ENCODE data around the gene NDST1.
A peak's percentile ranks its signal among the peaks of the same experiment; 100 is the strongest.

The NDST1 gene

GRCh38 chr5:150525163-150525562, 17.2 kb downstream of the NDST1 start:
- no peak for DNase-seq

DNA sequence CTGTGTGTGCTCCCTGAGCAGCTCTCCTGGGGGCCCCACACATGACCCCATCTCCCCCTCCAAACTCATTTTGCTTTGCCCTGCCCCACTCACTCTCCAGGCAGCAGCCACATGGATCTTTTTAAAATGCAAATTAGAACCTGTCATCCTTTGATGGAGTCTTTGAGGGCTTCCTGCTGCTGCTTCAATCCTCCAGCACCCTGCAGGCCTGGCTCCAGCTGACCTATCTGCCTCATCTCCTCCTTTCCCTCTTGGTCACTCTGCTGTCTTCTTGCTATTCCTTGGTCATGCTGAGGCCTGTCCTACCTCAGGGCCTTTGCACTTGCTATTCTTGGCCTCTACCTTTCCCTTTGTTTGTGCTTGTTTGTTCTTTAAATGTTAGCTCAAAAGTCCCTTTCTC, 17.9 kb downstream of the NDST1 start:
- DNase-seq, result no peak

GRCh38 chr5:150527038-150527437, 19.1 kb downstream of the NDST1 start:
- no peak for DNase-seq

DNA sequence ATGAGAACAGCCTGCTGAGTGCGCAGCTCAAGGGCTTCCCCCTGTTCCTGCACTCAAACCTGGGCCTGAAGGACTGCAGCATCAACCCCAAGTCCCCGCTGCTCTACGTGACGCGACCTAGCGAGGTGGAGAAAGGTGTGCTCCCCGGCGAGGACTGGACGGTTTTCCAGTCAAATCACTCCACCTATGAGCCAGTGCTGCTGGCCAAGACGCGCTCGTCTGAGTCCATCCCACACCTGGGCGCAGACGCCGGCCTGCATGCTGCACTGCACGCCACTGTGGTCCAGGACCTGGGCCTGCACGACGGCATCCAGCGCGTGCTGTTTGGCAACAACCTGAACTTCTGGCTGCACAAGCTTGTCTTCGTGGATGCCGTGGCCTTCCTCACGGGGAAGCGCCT, 19.9 kb downstream of the NDST1 start:
- DNase-seq, result no peak

DNA sequence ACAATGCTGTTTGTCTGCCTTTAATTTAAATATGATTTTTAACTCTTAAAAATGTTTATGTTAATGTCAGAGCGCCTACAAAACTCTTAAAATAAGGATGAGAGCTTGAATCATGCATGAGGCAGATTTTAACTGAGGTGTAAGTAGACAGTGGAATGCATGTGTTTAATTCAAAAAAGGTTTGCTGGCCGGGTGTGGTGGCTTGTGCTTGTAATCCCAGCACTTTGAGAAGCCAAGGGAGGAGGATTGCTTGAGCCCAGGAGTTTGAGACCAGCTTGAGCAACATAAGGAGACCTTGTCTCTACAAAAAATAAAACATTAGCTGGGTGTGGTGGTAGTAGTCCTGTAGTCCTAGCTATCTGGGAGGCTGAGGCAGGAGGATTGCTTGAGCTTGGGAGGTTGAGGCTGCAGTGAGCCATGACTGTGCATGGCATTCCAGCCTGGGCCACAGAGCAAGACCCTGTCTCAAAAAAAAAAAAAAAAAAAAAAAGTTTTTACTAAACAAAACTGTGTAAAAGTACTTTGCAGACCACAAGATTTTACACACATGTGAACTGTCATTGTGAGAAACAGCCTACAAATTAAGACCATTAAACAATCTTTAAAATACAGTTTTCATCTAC, 21.1 kb downstream of the NDST1 start:
- no peak for DNase-seq

DNA sequence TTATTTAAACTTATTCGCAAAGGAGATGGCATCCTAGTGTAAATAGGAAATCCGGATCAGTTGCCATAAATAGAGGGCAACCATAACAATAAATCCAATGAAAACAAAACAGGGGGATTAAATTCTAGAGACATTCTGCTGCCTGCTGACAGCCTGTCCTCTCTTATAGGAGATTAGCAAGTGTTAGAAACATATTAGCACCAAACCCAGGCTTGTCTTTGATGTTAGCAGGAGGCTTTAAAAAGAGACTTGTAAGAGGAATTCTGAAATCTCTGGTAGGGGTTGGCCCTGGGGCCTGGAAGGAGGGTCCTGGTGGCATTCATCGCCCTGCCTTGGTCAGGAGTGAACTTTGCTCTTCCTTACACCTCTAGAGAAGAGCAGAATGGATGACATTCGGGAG, 21.6 kb downstream of the NDST1 start:
- no peak for DNase-seq

DNA sequence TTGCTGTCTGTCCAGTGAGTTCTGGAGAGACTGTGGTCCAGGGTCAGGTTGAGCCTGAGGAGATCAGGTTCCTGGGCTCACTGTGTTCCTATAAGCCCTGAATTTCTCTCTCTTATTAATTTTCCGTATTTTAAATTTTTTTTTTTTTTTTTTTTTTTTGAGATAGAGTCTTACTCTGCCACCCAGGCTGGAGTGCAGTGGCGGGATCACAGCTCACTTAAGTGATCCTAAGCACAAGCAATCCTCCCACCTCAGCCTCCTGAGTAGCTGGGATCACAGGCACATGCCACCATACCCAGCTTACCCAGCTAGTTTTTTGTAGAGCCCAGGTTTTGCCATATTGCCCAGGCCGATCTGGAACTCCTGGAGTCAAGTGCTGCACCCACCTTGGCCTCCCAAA, 22.5 kb downstream of the NDST1 start:
- no peak for DNase-seq

DNA sequence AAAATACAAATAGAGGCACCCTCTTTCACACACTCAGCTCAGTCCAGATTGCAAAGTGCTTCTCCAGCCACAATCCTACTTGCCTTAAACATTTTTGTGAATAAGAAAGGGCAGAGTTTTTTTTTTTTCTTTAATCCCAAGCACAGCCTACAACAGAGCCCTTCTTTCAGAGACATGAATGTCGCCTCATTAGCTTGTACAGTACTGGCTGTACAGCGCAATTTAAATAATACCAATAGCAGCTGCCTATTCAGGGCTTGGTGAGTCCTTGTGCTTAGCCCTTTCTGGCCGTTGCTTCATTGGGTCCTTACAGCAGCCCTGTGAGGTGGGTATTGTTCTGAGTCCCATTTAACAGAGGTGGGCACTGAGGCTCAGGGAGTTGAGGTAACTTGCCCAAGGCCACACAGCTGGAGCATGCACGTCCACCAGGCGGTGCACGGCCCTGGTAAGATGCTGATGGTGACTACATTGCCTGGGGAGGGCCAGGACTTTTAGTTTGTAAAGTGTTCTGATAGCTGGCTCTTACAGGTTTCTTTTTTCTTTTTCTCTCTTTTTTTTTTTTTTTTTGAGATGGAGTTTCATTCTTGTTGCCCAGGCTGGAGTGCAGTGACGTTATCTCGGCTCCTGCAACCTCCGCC, 23.1 kb downstream of the NDST1 start:
- no peak for DNase-seq

- DNase-seq, result no peak
These were observed 23.8 kb downstream of the NDST1 start for GRCh38 chr5:150531686-150532085.

DNA sequence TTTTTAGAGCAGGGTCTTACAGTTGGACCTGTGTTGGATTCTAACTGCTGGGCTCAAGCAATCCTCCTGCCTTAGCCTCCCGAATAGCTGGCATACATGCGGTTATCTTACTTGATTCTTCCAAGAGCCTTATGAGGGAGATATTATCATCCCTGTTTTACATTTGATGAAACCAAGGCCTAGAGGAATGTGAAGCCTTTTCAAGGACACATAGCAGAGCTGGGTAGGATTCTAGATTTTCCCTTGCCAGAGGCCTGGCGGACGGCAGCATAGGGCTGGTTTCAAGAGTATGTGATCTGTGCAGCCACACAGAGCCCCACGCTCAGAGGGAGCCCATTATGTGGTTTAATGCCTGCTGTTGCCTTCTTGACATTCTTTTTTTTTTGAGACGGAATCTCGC, 24.2 kb downstream of the NDST1 start:
- no peak for DNase-seq

- no peak for DNase-seq
These were observed 25.1 kb downstream of the NDST1 start for GRCh38 chr5:150532996-150533395.

DNA sequence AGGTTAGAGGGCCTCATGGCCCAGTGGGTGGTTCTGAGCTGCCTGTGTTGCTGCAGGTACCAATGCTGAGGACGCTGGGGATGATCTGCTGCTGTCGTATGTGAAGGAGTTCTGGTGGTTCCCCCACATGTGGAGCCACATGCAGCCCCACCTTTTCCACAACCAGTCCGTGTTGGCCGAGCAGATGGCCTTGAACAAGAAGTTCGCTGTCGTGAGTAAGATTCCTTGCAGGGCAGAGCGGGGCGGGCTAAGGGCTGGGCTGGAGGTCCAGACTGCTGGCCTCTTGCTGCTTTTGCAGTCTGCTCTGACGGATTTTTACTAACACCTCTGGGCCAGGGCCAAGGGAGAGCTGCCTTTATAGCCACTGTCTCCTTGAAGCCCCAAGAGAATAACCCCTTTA, 26.9 kb downstream of the NDST1 start:
- no peak for DNase-seq

DNA sequence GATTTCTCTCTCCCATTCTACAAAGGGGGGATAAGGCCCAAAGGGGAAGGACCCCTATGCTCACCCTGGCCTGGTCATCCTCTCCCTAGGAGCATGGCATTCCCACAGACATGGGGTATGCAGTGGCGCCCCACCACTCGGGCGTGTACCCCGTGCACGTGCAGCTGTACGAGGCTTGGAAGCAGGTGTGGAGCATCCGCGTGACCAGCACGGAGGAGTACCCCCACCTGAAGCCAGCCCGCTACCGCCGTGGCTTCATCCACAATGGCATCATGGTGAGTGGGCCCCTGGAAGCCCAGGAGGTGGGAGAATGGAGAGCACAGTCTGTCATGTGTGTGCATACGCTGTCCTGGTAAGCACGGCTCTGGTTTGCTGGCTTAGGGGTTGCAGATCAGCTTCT, 27.7 kb downstream of the NDST1 start:
- no peak for DNase-seq

GRCh38 chr5:150538007-150538917, 30.3 kb downstream of the NDST1 start:
- no peak for DNase-seq

DNA sequence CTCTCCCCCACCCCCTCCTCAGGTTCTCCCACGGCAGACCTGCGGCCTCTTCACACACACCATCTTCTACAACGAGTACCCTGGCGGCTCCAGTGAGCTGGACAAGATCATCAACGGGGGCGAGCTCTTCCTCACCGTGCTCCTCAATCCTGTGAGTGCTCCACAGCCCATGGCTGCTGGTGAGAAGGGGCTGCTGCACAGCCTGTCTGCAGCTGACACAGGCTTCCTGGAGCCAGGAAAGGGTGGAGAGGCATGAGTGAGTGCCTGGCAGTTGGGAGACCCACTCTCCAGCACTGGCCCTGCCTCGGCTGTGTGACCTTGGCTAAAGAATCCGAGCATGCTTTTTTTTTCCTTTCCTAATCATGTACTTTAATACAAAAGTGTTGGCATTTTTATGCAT, 31.3 kb downstream of the NDST1 start:
- DNase-seq, result no peak

DNA sequence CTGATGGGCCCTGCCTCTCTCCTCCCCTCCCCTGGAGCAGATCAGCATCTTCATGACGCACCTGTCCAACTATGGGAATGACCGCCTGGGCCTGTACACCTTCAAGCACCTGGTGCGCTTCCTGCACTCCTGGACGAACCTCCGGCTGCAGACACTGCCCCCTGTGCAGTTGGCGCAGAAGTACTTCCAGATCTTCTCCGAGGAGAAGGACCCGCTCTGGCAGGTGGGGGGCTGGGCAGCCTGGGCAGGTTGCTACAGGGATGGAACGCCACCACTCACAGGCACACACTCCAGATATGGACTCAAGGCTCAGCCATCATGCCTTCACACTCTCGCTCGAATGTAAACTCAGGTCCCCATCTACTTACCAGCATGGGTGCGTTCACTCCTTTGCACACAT, 32.1 kb downstream of the NDST1 start:
- no peak for DNase-seq

GRCh38 chr5:150540615-150541396, 32.9 kb downstream of the NDST1 start:
- DNase-seq, result no peak

- no peak for DNase-seq
These were observed 33.4 kb downstream of the NDST1 start for GRCh38 chr5:150541397-150541675.

GRCh38 chr5:150541895-150542294, 34.0 kb downstream of the NDST1 start:
- DNase-seq, result peak; percentile 85

GRCh38 chr5:150542933-150543445, 35.1 kb downstream of the NDST1 start:
- DNase-seq, result peak; percentile 49

DNA sequence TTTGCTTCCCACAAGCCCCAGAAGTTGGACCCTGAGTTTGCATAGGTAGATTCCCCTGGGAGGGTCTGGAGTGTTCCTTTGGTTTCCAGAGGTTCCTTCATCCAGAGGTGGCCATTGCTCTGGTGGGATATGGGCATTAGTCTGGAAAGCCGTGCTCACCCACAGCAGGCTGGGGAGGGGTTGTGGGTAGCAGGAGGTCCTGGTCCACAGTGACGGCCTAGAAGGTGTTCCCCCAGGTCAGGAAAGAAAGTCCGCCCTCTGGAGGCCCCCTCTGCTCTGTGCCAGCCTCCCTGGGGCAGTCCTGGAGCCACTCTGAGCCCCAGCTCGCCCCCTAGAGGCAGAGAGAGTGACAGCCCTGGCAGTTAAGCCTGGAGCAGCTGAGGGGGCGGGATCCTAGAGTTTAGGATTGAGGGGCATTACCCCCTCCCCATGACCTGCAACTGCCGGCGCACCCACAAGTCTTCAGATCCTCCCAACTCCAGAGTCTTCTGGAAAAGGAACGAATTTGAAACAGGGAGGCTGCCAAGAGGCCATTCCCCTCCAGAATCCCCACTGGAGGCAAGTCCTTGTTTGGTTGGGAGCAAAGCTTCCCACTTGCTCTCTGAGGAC, 36.8 kb downstream of the NDST1 start:
- DNase-seq, result peak; percentile 85

DNA sequence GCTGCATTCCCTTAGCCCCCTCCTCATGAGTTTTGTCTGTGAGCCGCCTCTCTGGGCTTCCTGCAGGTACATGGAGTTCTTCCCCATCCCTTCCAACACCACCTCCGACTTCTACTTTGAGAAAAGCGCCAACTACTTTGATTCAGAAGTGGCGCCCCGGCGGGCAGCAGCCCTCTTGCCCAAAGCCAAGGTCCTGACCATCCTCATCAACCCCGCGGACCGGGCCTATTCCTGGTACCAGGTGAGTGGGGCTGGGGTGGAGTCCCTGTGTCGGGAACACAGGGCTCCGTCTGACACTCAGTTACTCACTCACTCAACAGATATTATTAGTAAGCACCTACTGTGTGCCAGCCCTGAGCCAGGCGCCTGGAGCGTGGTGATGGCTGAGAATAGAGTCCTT, 37.3 kb downstream of the NDST1 start:
- DNase-seq, result no peak

DNA sequence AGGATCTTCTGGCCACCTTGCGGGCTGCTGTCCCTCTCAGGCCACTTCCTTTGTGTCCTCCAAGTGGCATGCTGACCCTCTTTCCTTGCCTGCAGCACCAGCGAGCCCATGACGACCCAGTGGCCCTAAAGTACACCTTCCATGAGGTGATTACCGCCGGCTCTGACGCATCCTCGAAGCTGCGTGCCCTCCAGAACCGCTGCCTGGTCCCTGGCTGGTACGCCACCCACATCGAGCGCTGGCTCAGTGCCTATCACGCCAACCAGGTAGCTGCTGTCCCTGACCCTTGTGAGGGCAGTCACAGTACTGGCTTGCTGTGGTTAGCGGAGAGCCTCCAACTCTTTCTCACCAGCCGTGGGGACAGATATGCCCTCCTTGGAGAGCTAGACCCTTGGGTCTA, 40.2 kb downstream of the NDST1 start:
- DNase-seq, result no peak
